DOHH2 (cell line): ENCODE measurements around the gene GPX7.
"Not testable (repeated sequence)": the region's sequence is repeated elsewhere in the genome, so short reads cannot be mapped to it uniquely, and the experiment has no call there.

Source experiments
- CTCF ChIP-seq: fragments of 200-600 bp; sonication (generic); IDR thresholded peaks from one replicate; pipeline ENCODE4 v1.5.1; 2014; ENCODE audit warnings: antibody characterized with exemption, mild to moderate bottlenecking, low read depth, low read length; ENCODE audit not compliant: poor library complexity, severe bottlenecking
- EZH2phosphoT487 ChIP-seq: fragments of 200-600 bp; sonication (generic); IDR thresholded peaks from 2 replicates; pipeline ENCODE4 v1.6.1; 2017; ENCODE audit warnings: borderline replicate concordance, mild to moderate bottlenecking, antibody characterized with exemption, low read length, moderate library complexity, mixed read lengths

GRCh38 chr1:52578066-52578465 lies 24.1 kb upstream of the GPX7 start:
- TF ChIP-seq CTCF, EZH2phosphoT487: not testable (repeated sequence)
